GM23248 (cell line): ENCODE results near the gene DDAH1. TPM values are rescaled to one million over a fixed set of nuclear protein-coding genes. Genes with fewer than 3 reads are reported as not detected.

Experiments used
- DNase-seq: peaks from one replicate; pipeline ENCODE4 v3.0.0-alpha.2; 2015
- H2AFZ ChIP-seq: fragments of 200-600 bp; sonication (generic); 2 replicates; pipeline ENCODE4 v1.6.1; 2016; ENCODE audit warnings: antibody characterized with exemption
- H3F3A ChIP-seq: fragments of 200-600 bp; sonication (generic); 2 replicates; pipeline ENCODE4 v1.6.1; 2016; ENCODE audit warnings: mild to moderate bottlenecking, antibody characterized with exemption, mixed run types; ENCODE audit not compliant: insufficient read depth
- H3K27ac ChIP-seq: fragments of 200-600 bp; sonication (generic); 2 replicates; pipeline ENCODE4 v1.5.1; 2016; ENCODE audit warnings: mild to moderate bottlenecking
- H3K27me3 ChIP-seq: fragments of 200-600 bp; sonication (generic); replicated peaks from 2 replicates; pipeline ENCODE4 v1.6.1; 2016; ENCODE audit warnings: mild to moderate bottlenecking; ENCODE audit not compliant: insufficient read depth
- H3K36me3 ChIP-seq: fragments of 200-600 bp; sonication (generic); 2 replicates; pipeline ENCODE4 v1.6.1; 2016; ENCODE audit warnings: low read depth, mild to moderate bottlenecking
- H3K4me1 ChIP-seq: fragments of 200-600 bp; sonication (generic); 2 replicates; pipeline ENCODE4 v1.6.1; 2016; ENCODE audit warnings: mild to moderate bottlenecking; ENCODE audit not compliant: insufficient read depth
- H3K4me2 ChIP-seq: fragments of 200-600 bp; sonication (generic); one replicate; pipeline ENCODE4 v1.6.1; 2016; ENCODE audit warnings: mild to moderate bottlenecking; ENCODE audit not compliant: unreplicated experiment
- H3K4me3 ChIP-seq: fragments of 200-600 bp; sonication (generic); 2 replicates; pipeline ENCODE4 v1.5.1; 2016; ENCODE audit warnings: mild to moderate bottlenecking
- H3K79me2 ChIP-seq: fragments of 200-600 bp; sonication (generic); 2 replicates; pipeline ENCODE4 v1.6.1; 2016; ENCODE audit warnings: mild to moderate bottlenecking; ENCODE audit not compliant: insufficient read depth
- H3K9ac ChIP-seq: fragments of 200-600 bp; sonication (generic); 2 replicates; pipeline ENCODE4 v1.6.1; 2016; ENCODE audit warnings: mild to moderate bottlenecking
- H3K9me2 ChIP-seq: fragments of 200-600 bp; sonication (generic); 2 replicates; pipeline ENCODE4 v1.6.1; 2016; ENCODE audit warnings: mixed run types, mild to moderate bottlenecking, moderate library complexity; ENCODE audit not compliant: insufficient read depth
- H3K9me3 ChIP-seq: fragments of 200-600 bp; sonication (generic); one replicate; pipeline ENCODE4 v1.6.1; 2017; ENCODE audit warnings: low read depth
- H4K20me1 ChIP-seq: fragments of 200-600 bp; sonication (generic); 2 replicates; pipeline ENCODE4 v1.6.0; 2016; ENCODE audit not compliant: insufficient read depth
- EZH2 ChIP-seq: fragments of 200-600 bp; sonication (generic); IDR thresholded peaks from 2 replicates; pipeline ENCODE4 v1.6.1; 2018; ENCODE audit warnings: antibody characterized with exemption, mild to moderate bottlenecking; ENCODE audit not compliant: insufficient read depth, poor library complexity, severe bottlenecking
- EZH2phosphoT487 ChIP-seq: fragments of 200-600 bp; sonication (generic); IDR thresholded peaks from 2 replicates; pipeline ENCODE4 v1.6.1; 2018; ENCODE audit warnings: antibody characterized with exemption, moderate library complexity, mild to moderate bottlenecking, low read depth; ENCODE audit not compliant: insufficient read depth
- WGBS, 2 experiments: methylation state at CpG; one replicate each; pipeline ENCODE4 v1.1.6; 2015 to 2017; ENCODE audit warnings: low lambda C conversion rate in 2 of 2, low coverage in 1 of 2; ENCODE audit errors: missing lambda C conversion rate in 2 of 2; 5-methylcytosine and 5-hydroxymethylcytosine counted together
- in situ Hi-C: fragments of 300-500 bp; cut with MboI; formaldehyde crosslinking; loops from 2 replicates; pipeline ENCODE4 v1.15.0; 2020
- polyA plus RNA-seq: library from polyadenylated mRNA; unstranded; fragments of >200 nt; fragmentation: Nextera tagmentation; extraction: Ambion mirVana; gene quantifications from 2 replicates; pipeline ENCODE4 v1.2.1, GENCODE V29; 2016
- total RNA-seq: library from RNA; depleted of rRNA; stranded (reverse); fragments of >200 nt; shearing (Covaris generic); gene quantifications from 2 replicates; pipeline ENCODE4 v1.2.3, GENCODE V29; 2014

Gene DDAH1
- total and polyA plus RNA-seq, 2 experiments from 2014 or later: 168 to 238 TPM

DNA sequence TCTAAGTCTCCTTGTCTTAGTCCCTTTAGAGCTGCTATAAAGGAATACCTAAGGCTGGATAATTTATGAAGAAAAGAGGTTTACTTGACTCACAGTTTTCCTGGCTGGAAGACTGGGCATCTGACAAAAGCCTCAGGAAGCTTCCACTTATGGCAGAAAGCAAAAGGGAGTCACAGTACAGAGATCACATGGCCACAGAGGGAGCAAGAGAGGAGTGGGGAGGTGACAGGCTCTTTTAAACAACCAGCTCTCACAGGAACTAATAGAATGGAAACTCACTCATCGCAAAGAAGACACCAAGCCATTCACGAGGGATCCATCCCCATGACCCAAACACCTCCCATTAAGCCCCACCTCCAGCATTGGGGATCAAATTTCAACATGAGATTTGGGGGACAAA, 68.8 kb downstream of the DDAH1 start:
- no peaks in the 10 kb centered on the region for H4K20me1 ChIP-seq
- H3K27me3 ChIP-seq: no peaks in the 10 kb centered on the region
- H3K4me3 ChIP-seq: no peak overlapping the region
- no peaks in the 10 kb centered on the region for H3K9me3 ChIP-seq
- H3K79me2 ChIP-seq: peaks cover 98% of the 10 kb centered on the region
- TF ChIP-seq EZH2phosphoT487 (no peak), EZH2 (no peak)
- H3K9me2 ChIP-seq: no peaks in the 10 kb centered on the region
- H3K4me2 ChIP-seq: no peak overlapping the region
- WGBS, 2 experiments: 94 to 100% methylated on average over 2 of the region's 2 CpGs
- peaks cover 80% of the 10 kb centered on the region for H3F3A ChIP-seq
- in situ Hi-C loops: no loop called here
- H3K4me1 ChIP-seq: peaks cover 65% of the 10 kb centered on the region
- DNase-seq: no peak
- peak overlapping the region; percentile 6 for H3K27ac ChIP-seq
- H3K36me3 ChIP-seq: peaks cover 30% of the 10 kb centered on the region
- no peak overlapping the region for H3K9ac ChIP-seq
- no peak overlapping the region for H2AFZ ChIP-seq

DNA sequence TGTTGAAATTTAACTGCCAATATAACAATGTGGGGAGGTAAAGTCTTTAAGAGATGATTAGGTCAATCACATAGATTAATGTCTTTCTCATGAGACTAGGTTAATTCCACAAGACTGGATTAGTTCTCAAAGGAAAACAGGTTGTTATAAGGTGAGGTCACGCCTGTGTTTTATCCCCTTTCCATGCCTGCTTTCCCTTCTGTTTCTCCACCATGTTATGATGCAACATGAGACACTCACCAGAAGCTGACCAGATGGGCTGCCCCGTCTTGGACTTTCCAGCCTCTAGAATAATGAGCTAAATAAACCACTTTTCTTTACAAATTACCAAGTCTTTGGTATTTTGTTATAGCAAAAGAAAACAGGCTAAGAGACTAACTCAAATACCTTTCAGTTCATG, 70.8 kb downstream of the DDAH1 start:
- Histone ChIP-seq H3K79me2 (peaks cover 98% of the 10 kb centered on the region), H4K20me1 (0 out of 2 replicates have a peak, but pooled peaks cover 4% of the 10 kb centered on the region), H3K4me3 (no peak overlapping the region), H3K9me2 (no peaks in the 10 kb centered on the region), H3K4me1 (peaks cover 57% of the 10 kb centered on the region), H2AFZ (no peak overlapping the region), H3K27me3 (no peaks in the 10 kb centered on the region), H3K36me3 (peaks cover 23% of the 10 kb centered on the region), H3K9me3 (no peaks in the 10 kb centered on the region), H3K4me2 (no peak overlapping the region), H3F3A (peaks cover 73% of the 10 kb centered on the region), H3K9ac (no peak overlapping the region), H3K27ac (peak overlapping the region; percentile 9)
- peak; percentile 29 for DNase-seq
- in situ Hi-C loops: no loop called here
- TF ChIP-seq EZH2 (no peak), EZH2phosphoT487 (no peak)
- WGBS, 2 experiments: 98 to 100% methylated on average over 2 of the region's 2 CpGs

DNA sequence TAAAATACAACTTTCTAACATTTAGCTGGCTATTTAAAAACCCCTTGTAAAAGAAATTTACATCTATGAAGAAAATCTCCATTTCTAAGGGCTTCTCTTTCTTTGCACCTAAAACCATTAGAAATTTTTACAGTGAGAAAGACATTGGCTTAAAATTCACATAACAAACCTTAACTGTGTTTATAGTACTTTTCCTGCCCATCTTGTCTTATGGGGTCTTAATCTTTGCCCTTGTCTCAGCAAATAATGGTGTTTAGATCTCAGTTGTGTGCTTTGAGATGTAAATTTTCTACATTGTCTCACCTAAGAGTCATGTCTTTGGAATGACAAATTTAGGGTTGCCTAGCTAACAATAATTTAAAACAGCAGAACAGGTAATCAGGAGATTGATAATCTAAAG, 71.5 kb downstream of the DDAH1 start:
- Histone ChIP-seq H3K4me2 (peak overlapping the region; percentile 12), H3K9me2 (no peaks in the 10 kb centered on the region), H3K27me3 (no peaks in the 10 kb centered on the region), H3K27ac (peak overlapping the region; percentile 9), H3K79me2 (peaks cover 100% of the 10 kb centered on the region), H2AFZ (no peak overlapping the region), H3K36me3 (peaks cover 23% of the 10 kb centered on the region), H3F3A (peaks cover 73% of the 10 kb centered on the region), H3K4me3 (no peak overlapping the region), H3K4me1 (peaks cover 50% of the 10 kb centered on the region), H3K9me3 (no peaks in the 10 kb centered on the region), H4K20me1 (0 out of 2 replicates have a peak, but pooled peaks cover 4% of the 10 kb centered on the region), H3K9ac (no peak overlapping the region)
- in situ Hi-C loops: no loop called here
- TF ChIP-seq EZH2phosphoT487 (no peak), EZH2 (no peak)
- DNase-seq: no peak

DNA sequence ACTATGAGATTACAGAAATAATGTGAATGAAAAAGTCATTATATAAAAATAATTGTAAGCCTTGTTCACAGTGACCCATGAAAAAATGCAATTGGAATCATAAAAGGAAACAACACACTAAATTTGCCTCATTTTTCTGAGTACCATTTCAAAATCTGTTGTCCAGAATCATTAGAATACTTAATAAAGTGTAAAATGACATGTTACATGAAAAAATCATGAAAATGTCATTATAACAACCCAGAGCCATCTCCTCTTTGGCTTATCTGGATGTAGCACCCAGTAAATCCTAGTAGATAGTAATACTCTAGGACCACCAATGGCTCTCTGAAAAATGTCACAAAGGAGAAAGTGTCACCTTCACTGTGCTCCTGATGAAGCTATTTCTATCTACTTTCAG, 76.5 kb downstream of the DDAH1 start:
- Histone ChIP-seq H3K4me3 (no peak overlapping the region), H3K27ac (no peak overlapping the region), H3K27me3 (no peaks in the 10 kb centered on the region), H3K79me2 (peaks cover 100% of the 10 kb centered on the region), H3K9me2 (no peaks in the 10 kb centered on the region), H3K4me2 (no peak overlapping the region), H3K36me3 (peaks cover 13% of the 10 kb centered on the region; the same call in 1 of the 2 replicates), H4K20me1 (0 out of 2 replicates have a peak, but pooled peaks cover 4% of the 10 kb centered on the region), H3K9me3 (no peaks in the 10 kb centered on the region), H3F3A (peaks cover 54% of the 10 kb centered on the region), H3K4me1 (0 out of 2 replicates have a peak, but pooled peaks cover 4% of the 10 kb centered on the region), H2AFZ (no peak overlapping the region), H3K9ac (no peak overlapping the region)
- in situ Hi-C loops: no loop called here
- TF ChIP-seq EZH2phosphoT487 (no peak), EZH2 (no peak)
- no peak for DNase-seq

DNA sequence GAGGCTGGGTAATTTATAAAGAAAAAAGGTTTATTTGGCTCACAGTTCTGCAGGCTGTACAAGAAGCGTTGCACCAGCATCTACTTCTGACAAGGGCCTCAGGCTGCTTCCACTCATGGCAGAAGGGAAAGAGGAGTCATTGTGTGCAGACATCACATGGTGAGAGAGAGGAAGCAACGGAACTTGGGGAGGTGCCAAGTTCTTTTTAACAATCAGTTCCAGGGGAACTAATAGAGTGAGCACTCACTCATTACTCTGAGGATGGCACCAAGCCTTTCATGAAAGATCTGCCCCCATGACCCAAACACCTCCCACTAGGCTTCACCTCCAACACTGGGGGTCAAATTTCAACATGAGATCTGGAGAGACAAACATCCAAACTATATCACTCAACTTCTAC, 77.2 kb downstream of the DDAH1 start:
- H3K9me2 ChIP-seq: no peaks in the 10 kb centered on the region
- 0 out of 2 replicates have a peak, but pooled peaks cover 4% of the 10 kb centered on the region for H4K20me1 ChIP-seq
- in situ Hi-C loops: no loop called here
- no peaks in the 10 kb centered on the region for H3K9me3 ChIP-seq
- TF ChIP-seq EZH2 (no peak), EZH2phosphoT487 (no peak)
- no peak overlapping the region for H3K27ac ChIP-seq
- no peak overlapping the region for H3K9ac ChIP-seq
- no peak overlapping the region for H3K4me2 ChIP-seq
- H2AFZ ChIP-seq: no peak overlapping the region
- H3F3A ChIP-seq: peaks cover 54% of the 10 kb centered on the region
- no peak for DNase-seq
- no peak overlapping the region for H3K4me3 ChIP-seq
- H3K79me2 ChIP-seq: peaks cover 100% of the 10 kb centered on the region
- WGBS, 2 experiments: 85 to 93% methylated on average over 2 of the region's 2 CpGs
- H3K27me3 ChIP-seq: no peaks in the 10 kb centered on the region
- H3K4me1 ChIP-seq: no peaks in the 10 kb centered on the region
- peaks cover 16% of the 10 kb centered on the region; the same call in 1 of the 2 replicates for H3K36me3 ChIP-seq
